Stimulated activated CD4-positive, alpha-beta T cell treated with anti-CD3 and anti-CD28 coated beads, Interleukin-1b, Interleukin-23, amount 100 ng/mL, for 4 hours (primary cell): Measurements from ENCODE around the gene VCAM1.
"Not testable (repeated sequence)": the region's sequence is repeated elsewhere in the genome, so short reads cannot be mapped to it uniquely, and the experiment has no call there.

Experiments used
- DNase-seq, 2 donors: peaks; one replicate each; pipeline ENCODE4 v3.0.0-alpha.2; 2020; ENCODE audit warnings: low read depth in 2 of 2

Gene VCAM1

DNA sequence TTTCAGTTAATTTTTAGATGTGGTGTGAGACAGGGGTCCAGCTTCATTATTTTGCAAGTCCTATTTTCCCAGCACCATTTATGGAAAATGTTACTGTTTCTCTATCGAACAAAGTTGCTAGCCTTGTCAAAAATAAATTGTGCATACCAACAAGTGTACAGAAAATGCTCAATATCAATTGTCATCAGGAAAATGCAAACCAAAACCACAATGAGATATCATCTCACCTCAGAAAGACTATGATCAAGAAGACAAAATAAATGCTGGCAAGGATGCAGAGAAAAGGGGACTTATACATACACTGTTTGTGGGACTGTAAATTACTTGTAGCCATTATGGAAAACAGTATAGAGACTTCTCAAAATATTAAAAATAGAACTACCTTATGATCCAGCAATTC lies 54.8 kb downstream of the VCAM1 start:
- DNase-seq: no peak

DNA sequence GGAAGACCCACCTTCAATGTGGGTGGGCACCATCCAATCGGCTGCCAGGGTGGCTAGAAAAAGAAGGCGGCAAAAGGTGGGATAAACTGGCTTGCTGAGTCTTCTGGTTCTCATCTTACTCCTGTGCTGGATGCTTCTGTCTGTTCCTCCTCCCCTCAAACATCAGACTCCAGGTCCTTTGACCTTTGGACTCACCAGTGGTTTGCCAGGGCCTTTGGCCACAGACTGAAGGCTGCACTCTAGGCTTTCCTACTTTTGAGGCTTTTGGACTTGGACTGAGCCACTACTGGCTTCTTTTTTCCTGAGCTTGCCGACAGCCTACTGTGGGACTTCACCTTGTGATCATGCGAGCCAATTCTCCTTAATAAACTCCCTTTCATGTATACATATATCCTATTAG lies 55.9 kb downstream of the VCAM1 start:
- no peak for DNase-seq

DNA sequence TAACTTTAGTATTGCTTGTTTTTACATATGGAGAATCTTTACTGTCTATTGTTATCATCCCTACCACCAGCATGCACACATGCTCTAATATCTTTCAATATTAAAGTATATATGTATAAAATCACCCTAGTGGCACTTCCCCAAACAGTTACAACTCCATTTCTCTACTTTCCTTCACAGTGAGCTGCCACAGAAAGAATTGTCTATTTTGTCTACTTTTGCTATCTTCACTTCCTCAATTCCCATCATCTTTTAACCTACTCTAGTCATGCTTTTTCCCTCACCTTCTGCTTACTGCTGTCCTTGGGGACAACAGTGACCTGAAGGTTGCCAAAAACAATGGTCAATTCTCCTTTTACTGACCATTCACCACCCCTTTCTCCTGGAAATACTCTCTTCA lies 59.2 kb downstream of the VCAM1 start:
- DNase-seq: no peak

DNA sequence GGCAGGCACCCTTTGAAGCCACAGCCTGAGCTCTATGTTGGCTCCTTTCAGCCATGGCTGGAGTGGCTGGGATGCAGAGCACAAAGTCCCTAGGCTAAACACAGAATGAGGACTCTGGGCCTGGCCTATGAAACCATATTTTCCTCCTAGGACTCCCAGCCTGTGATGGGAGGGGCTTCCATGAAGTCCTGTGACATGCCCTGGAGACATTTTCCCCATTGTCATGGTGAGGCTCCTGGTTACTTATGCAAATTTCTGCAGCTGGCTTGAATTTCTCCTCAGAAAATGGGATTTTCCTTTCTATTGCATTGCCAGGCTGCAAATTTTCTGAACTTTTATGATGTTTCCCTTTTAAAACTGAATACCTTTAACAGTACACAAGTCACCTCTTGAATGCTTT lies 61.3 kb downstream of the VCAM1 start:
- DNase-seq: no peak

DNA sequence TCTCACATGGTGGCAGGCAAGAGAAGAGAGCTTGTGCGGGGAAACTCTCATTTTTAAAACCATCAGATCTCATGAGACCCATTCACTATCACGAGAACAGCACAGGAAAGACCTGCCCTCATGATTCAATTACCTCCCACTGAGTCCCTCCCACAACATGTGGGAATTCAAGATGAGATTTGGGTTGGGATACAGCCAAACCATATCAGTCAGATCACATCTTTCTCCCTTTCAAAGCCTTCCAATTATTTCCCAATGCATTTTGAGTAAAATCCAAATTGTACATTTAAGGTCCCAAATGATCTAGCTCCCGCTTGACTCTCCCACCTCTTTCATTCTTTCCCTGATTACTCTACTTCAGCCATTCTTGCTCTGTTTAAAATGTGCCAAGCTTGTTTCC lies 62.2 kb downstream of the VCAM1 start:
- DNase-seq: not testable (repeated sequence)

DNA sequence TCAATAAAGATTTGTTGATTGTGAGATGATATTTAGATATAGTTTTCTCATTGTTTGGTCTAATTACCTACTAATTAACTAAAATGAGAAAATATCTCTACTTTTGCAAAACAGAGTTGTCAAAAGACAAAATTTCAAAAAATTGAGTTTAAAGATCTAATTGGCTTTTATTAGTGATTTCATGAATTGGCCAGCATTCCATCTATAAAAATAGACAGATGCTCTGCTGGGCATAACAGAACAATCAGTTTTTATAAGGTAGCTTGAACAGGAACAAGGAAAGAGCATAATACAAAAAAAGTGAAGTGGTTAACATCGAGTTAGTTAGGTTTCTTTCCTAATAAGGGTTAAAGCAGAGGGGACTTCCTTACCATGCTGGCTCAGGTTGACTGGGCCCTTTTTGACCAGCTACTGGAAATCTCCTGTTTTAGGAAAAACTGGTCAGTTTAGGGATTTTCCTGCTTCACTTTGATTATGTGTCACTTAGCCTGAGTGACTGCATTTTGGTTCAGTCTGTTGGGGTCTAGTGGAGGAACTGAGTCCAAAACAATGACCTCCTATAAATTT lies 63.0 kb downstream of the VCAM1 start:
- no peak for DNase-seq

DNA sequence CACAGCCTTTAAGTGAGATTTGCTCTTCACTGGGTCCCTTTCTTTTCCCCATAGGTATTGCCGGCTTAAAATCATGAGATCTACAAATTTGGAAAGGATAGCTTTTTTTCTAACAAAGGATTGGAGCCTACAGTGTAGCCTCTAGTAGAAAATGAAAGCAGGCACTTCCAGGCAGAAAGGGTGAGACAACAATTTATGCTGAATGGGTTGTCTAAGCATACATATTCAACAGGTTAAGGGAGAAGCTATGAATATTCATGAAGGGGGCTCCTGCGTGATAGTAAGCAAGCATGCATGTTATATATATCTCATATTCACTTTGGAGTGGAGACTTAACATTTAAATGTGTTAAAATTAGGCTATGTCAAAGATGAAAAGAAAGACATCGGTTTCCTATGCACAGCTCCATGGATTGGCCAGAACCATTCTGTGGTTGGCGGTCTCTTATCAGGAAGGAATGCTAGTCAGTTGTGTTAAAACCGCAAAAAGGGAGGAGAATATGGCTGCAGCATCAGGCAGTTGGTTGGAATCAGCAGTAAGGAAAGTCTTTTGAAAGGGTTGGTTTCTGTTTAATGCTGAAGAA lies 66.0 kb downstream of the VCAM1 start:
- DNase-seq: no peak

DNA sequence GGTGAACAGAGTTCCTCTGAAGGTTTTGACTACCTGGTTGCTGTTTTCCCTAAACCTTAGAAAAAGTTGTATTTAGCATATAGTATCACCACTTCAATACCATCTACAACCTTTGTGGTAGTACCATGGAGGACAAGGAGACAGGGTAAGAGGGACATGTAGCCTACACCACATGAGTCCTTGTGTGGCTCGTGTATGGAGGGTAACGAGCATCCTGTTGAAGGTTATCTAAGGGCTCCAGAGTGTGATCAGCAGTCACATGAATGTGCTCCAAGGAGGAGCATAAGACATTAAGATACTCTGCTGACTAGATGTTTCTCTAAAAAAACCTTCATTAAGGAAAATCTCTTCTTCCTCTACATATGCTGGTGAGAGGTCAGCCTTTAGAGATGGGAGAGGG lies 67.3 kb downstream of the VCAM1 start:
- no peak for DNase-seq
